Gastrocnemius medialis (tissue), 4 donors: ENCODE measurements around the gene PHF12. TPM values are rescaled to one million over a fixed set of nuclear protein-coding genes. Genes with fewer than 3 reads are reported as not detected.

ENCODE experiments used
- ATAC-seq, 2 donors: fragments of 150-250 bp; one replicate each; pipeline ENCODE4 v1.9.1; 2016
- DNase-seq, 2 donors: peaks; one replicate each; pipeline ENCODE4 v3.0.0-alpha.2; 2019
- H3K27ac ChIP-seq, 4 donors: fragments of 200-600 bp; sonication (generic); 1 replicate in 1 of 4; 2 replicates in 3 of 4; pipeline ENCODE4 v1.5.1; 2016 to 2018; ENCODE audit warnings: mild to moderate bottlenecking in 2 of 4, moderate library complexity in 1 of 4
- H3K27me3 ChIP-seq, 3 donors: fragments of 200-600 bp; sonication (generic) in 2 of 3; 1 replicate in 1 of 3; 2 replicates in 2 of 3; pipeline versions ENCODE4 v1.5.1 to v1.6.0; 2016 to 2019; ENCODE audit warnings: mild to moderate bottlenecking in 1 of 3, moderate library complexity in 1 of 3
- H3K36me3 ChIP-seq, 2 donors: fragments of 200-600 bp; sonication (generic) in 1 of 2; one replicate each; pipeline ENCODE4 v1.5.1; 2017 to 2018
- H3K4me1 ChIP-seq, 2 donors: fragments of 200-600 bp; sonication (generic) in 1 of 2; one replicate each; pipeline ENCODE4 v1.5.1; 2016 to 2017; ENCODE audit warnings: mild to moderate bottlenecking in 2 of 2
- H3K4me3 ChIP-seq, 4 donors: fragments of 200-600 bp; sonication (generic) in 3 of 4; 1 replicate in 1 of 4; 2 replicates in 3 of 4; pipeline ENCODE4 v1.5.1; 2016 to 2019; ENCODE audit warnings: mild to moderate bottlenecking in 2 of 4
- H3K9me3 ChIP-seq, 3 donors: fragments of 200-600 bp; sonication (generic) in 2 of 3; 1 replicate in 1 of 3; 2 replicates in 2 of 3; pipeline ENCODE4 v1.5.1; 2016 to 2019
- POLR2A ChIP-seq, 2 donors: fragments of 450-650 bp; IDR thresholded peaks; one replicate each; pipeline ENCODE4 v1.6.1; 2017; ENCODE audit warnings: antibody characterized with exemption in 2 of 2, mild to moderate bottlenecking in 2 of 2, moderate library complexity in 2 of 2
- in situ Hi-C, 4 donors: fragments of 200-750 bp; cut with MboI; loops; one replicate each; pipeline versions ENCODE4 v1.15.0 to v1.8.0; 2017; ENCODE audit warnings: low sequenced_read_pairs in 4 of 4
- intact Hi-C: fragments of 100-400 bp; cut with DNase I; formaldehyde crosslinking; loops from one replicate; pipeline ENCODE4 v1.15.1; 2023; ENCODE audit warnings: low total_unique reads
- total RNA-seq, 4 donors: library from RNA; depleted of rRNA; stranded (reverse); fragments of >200 nt; gene quantifications; one replicate each; pipeline versions ENCODE4 v1.1.0 to v1.2.3, GENCODE V29; 2016
- TF ChIP-seq, protein P1 (sequence below), 5 experiments: fragments of 450-650 bp in 3 of 5; fragments of 200-600 bp in 2 of 5; sonication (generic) in 2 of 5; IDR thresholded peaks in 4 of 5; conservative IDR thresholded peaks in 1 of 5; 1 replicate in 4 of 5; 2 replicates in 1 of 5; pipeline ENCODE4 v1.5.1; 2016 to 2019; ENCODE audit warnings: antibody characterized with exemption in 5 of 5, mild to moderate bottlenecking in 3 of 5, moderate library complexity in 3 of 5

PHF12 gene
- total RNA-seq, 4 donors from 2014 or later, result 22.1 to 37.3 (median 24.2) TPM

DNA sequence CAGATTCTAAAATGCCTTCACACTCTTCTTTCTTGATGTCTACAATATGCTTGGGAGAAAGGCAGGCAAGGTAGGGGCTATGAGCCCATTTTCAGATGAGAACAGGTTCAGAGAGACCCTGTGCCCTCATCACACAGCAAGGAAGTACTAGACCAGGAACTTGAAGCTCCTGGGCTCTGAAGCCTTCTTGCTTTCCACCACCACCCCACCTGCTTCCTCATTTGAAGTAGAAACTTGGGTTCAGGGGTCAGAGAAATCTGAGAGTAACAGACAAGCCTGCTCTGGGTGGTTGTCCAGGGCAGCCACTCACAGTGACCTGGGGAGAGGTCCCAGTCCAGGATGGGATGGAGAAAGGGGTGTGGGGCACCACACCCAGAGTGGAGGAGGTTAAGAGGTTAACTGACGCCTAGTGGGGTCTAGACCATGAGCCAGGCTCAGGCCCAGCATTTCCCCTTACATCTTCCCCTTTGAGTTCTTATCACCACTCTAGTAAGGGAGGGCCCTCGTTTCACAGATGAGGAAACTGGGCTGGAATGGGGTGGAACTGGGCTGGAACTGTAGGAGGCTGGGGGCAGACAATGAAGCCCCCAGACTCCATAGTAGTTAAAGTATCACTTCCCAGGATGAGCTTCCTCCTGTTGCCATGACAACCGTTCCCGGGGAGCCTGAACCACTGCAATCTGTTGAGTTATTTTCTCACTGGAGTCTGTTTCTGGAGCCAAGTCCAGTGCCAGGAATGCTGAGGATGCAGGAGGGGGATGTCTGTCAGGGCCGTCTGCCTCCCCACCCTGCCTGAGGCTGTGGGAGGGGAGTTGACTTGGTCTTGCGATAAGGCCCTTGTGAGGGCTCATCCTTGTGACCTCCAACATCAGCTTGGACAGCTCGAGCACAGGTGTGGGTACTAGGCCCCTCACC, 16.2 kb upstream of the PHF12 start:
- no peaks in the 10 kb centered on the region for H3K9me3 ChIP-seq
- intact Hi-C loops (no loop called here), in situ Hi-C loops (loop anchor here (5.0 to 25.0 kb wide), 6 partner anchors 137 to 630 kb away; partner anchors contain the start of genes IFT20 (in 2 of the 4), TNFAIP1 (in 2 of the 4), POLDIP2 (in 1 of the 4) and SARM1 (in 1 of the 4))
- no peak overlapping the region for H3K4me3 ChIP-seq
- no peaks in the 10 kb centered on the region for H3K36me3 ChIP-seq
- no peak overlapping the region for H3K27ac ChIP-seq
- no peaks in the 10 kb centered on the region for H3K4me1 ChIP-seq
- no peak for TF ChIP-seq POLR2A (IDR thresholded peaks at IDR 0.05)
- TF ChIP-seq, protein P1, sequence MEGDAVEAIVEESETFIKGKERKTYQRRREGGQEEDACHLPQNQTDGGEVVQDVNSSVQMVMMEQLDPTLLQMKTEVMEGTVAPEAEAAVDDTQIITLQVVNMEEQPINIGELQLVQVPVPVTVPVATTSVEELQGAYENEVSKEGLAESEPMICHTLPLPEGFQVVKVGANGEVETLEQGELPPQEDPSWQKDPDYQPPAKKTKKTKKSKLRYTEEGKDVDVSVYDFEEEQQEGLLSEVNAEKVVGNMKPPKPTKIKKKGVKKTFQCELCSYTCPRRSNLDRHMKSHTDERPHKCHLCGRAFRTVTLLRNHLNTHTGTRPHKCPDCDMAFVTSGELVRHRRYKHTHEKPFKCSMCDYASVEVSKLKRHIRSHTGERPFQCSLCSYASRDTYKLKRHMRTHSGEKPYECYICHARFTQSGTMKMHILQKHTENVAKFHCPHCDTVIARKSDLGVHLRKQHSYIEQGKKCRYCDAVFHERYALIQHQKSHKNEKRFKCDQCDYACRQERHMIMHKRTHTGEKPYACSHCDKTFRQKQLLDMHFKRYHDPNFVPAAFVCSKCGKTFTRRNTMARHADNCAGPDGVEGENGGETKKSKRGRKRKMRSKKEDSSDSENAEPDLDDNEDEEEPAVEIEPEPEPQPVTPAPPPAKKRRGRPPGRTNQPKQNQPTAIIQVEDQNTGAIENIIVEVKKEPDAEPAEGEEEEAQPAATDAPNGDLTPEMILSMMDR (IDR thresholded peaks at IDR 0.05 in 4 of 5, conservative IDR thresholded peaks at IDR 0.05 in 1 of 5), result no peak
- no peak for ATAC-seq
- peaks cover 0 to 10% (median 0%) of the 10 kb centered on the region in 3 donors for H3K27me3 ChIP-seq
- no peak for DNase-seq

DNA sequence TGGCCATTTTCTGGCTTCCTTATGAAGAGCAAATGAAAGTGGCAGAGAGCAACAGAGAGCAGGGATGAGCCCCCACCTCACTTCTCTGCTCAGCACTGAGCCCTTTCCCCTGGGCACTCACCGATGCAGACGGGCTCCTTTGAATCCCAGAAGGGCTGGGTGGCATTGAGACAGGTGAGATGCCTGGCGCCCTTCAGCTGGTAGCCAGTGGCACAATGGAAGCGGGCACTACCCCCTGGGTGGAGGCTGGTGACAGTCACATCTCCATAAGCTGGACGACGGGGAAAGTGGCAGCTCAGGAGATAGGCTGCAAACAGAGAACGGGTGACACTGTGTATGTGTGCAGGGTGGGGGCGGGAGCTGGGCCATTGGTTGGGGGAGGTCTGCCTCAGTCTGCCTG, 12.5 kb upstream of the PHF12 start:
- Histone ChIP-seq H3K9me3 (no peaks in the 10 kb centered on the region), H3K27ac (no peak overlapping the region), H3K4me1 (no peaks in the 10 kb centered on the region), H3K36me3 (no peaks in the 10 kb centered on the region), H3K4me3 (no peak overlapping the region), H3K27me3 (peaks cover 0 to 10% (median 4%) of the 10 kb centered on the region in 3 donors)
- in situ Hi-C loops (loop anchor here (10.0 to 25.0 kb wide), 4 partner anchors 141 to 627 kb away; partner anchors contain the start of genes IFT20 (in 2 of the 4), TNFAIP1 (in 2 of the 4), POLDIP2 (in 1 of the 4) and SARM1 (in 1 of the 4)), intact Hi-C loops (no loop called here)
- TF ChIP-seq, protein P1 (IDR thresholded peaks at IDR 0.05 in 4 of 5, conservative IDR thresholded peaks at IDR 0.05 in 1 of 5), result no peak
- TF ChIP-seq POLR2A (IDR thresholded peaks at IDR 0.05), result no peak
- no peak for DNase-seq
- ATAC-seq, result no peak

DNA sequence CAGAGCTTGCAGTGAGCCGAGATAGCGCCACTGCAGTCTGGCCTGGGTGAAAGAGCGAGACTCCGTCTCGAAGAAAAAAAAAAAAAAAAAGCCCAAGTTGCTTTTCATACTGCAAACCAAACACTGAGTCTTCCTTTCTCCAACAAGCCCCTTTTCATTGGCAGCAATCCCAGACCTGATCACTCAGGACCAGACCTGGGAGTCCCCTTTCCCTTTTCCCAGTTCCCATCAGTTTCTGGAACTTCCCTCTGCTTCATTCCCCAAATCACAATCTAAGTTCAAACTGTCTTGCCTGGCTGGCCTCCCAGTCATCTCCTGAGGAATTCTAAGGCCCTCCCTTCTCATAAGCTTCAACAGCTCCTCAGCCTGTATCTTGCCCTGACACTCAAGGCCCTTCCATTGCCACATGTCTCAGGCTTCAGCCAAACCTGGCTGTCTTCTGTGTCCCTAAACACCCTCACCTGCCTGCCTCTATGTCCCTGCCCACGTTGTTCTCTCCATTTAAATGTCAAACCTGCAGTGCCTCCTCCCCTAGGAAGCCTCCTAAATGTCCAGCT, 11.8 kb upstream of the PHF12 start:
- H3K27ac ChIP-seq, result no peak overlapping the region
- intact Hi-C loops (no loop called here), in situ Hi-C loops (loop anchor here (10.0 to 25.0 kb wide), 4 partner anchors 142 to 626 kb away; partner anchors contain the start of genes IFT20 (in 2 of the 4), TNFAIP1 (in 2 of the 4), POLDIP2 (in 1 of the 4) and SARM1 (in 1 of the 4))
- peaks cover 0 to 10% (median 4%) of the 10 kb centered on the region in 3 donors for H3K27me3 ChIP-seq
- no peaks in the 10 kb centered on the region for H3K9me3 ChIP-seq
- ATAC-seq (no peak), DNase-seq (no peak)
- H3K4me3 ChIP-seq, result no peak overlapping the region
- no peak for TF ChIP-seq POLR2A (IDR thresholded peaks at IDR 0.05)
- TF ChIP-seq, protein P1 (IDR thresholded peaks at IDR 0.05 in 4 of 5, conservative IDR thresholded peaks at IDR 0.05 in 1 of 5), result no peak
- no peaks in the 10 kb centered on the region for H3K4me1 ChIP-seq
- H3K36me3 ChIP-seq, result no peaks in the 10 kb centered on the region

DNA sequence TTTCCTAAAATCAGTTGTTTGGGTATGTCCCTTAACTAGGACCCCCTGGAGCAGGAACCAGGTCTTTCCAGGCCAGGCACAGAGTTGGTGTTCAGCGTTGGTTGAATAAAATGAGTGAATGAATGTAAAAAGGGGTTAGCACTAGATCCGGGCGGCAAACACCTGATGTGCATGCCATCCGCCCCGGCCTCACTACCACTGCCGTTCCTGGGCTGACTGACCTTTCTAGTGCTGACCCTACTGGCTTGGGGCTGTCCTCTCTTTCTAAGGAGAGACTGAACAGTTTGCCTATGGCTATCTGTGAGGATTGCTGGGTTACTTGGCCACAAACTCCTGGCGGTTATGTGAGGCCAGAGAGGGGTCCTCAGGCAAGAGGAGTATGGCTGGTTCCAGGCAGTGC, 10.1 kb upstream of the PHF12 start:
- ATAC-seq, result no peak
- Histone ChIP-seq H3K27ac (no peak overlapping the region), H3K9me3 (no peaks in the 10 kb centered on the region), H3K4me3 (no peak overlapping the region), H3K27me3 (peaks cover 0 to 10% (median 4%) of the 10 kb centered on the region in 3 donors), H3K4me1 (no peaks in the 10 kb centered on the region), H3K36me3 (no peaks in the 10 kb centered on the region)
- no peak for DNase-seq
- intact Hi-C loops, result no loop called here
- in situ Hi-C loops, result loop anchor here (10.0 to 25.0 kb wide), 4 partner anchors 143 to 624 kb away; partner anchors contain the start of genes IFT20 (in 2 of the 4), TNFAIP1 (in 2 of the 4), POLDIP2 (in 1 of the 4) and SARM1 (in 1 of the 4)
- TF ChIP-seq, protein P1 (IDR thresholded peaks at IDR 0.05 in 4 of 5, conservative IDR thresholded peaks at IDR 0.05 in 1 of 5), result no peak
- TF ChIP-seq POLR2A (IDR thresholded peaks at IDR 0.05), result no peak
